Caco-2 (cell line): ENCODE measurements around the gene PADI2. TPM values are rescaled to one million over a fixed set of nuclear protein-coding genes. Genes with fewer than 3 reads are reported as not detected.

Experiments used
- BruUV-seq: library from RNA; stranded (reverse); fragments of 400-500 nt; replicated peaks from 2 replicates; lab custom pipeline; 2021; lab: Mats Ljungman, UMichigan
- CTCF ChIA-PET: fragments of 300-600 bp; sonication (Branson Sonifier 250); formaldehyde crosslinking; loops from one replicate; lab custom pipeline; 2022; ENCODE audit warnings: antibody characterized with exemption; lab: Charles Lee
- POLR2A ChIA-PET: fragments of 300-600 bp; sonication (Branson Sonifier 250); formaldehyde crosslinking; loops from one replicate; lab custom pipeline; 2022; ENCODE audit warnings: antibody characterized with exemption; lab: Charles Lee
- DNase-seq, 2 experiments: peaks; one replicate each; pipeline versions ENCODE4 v3.0.0 to v3.0.0-alpha.2; 2020 to 2022
- H3K27me3 ChIP-seq: replicated peaks from 2 replicates; pipeline ENCODE4 v1.6.0; 2011; ENCODE audit warnings: low read length; ENCODE audit not compliant: control insufficient read depth, insufficient read depth
- H3K36me3 ChIP-seq: 2 replicates; pipeline ENCODE4 v1.5.1; 2011; ENCODE audit warnings: low read length; ENCODE audit not compliant: control insufficient read depth, insufficient read depth
- H3K4me1 ChIP-seq: fragments of 250-450 bp; sonication (Bioruptor Pico); 2 replicates; pipeline ENCODE4 v1.5.1; 2020; ENCODE audit warnings: mild to moderate bottlenecking
- H3K4me3 ChIP-seq: 2 replicates; pipeline ENCODE4 v1.5.1; 2011; ENCODE audit warnings: low read depth, mild to moderate bottlenecking, control low read depth, low read length
- H3K9me3 ChIP-seq: fragments of 250-450 bp; sonication (Bioruptor Pico); 2 replicates; pipeline ENCODE4 v1.5.1; 2020; ENCODE audit warnings: mild to moderate bottlenecking, moderate library complexity
- H3K27ac Mint-ChIP-seq: one replicate; pipeline ENCODE4 v1.8.0; 2022; ENCODE audit warnings: mixed read lengths; ENCODE audit not compliant: unreplicated experiment
- H3K27me3 Mint-ChIP-seq: one replicate; pipeline ENCODE4 v1.8.0; 2022; ENCODE audit warnings: mixed read lengths; ENCODE audit not compliant: insufficient read depth, unreplicated experiment
- H3K36me3 Mint-ChIP-seq: one replicate; pipeline ENCODE4 v1.8.0; 2022; ENCODE audit warnings: mild to moderate bottlenecking, mixed read lengths; ENCODE audit not compliant: insufficient read depth, unreplicated experiment
- H3K4me1 Mint-ChIP-seq: one replicate; pipeline ENCODE4 v1.8.0; 2022; ENCODE audit warnings: low read depth, mixed read lengths; ENCODE audit not compliant: unreplicated experiment
- H3K4me3 Mint-ChIP-seq: one replicate; pipeline ENCODE4 v1.8.0; 2022; ENCODE audit warnings: mild to moderate bottlenecking, moderate library complexity, mixed read lengths; ENCODE audit not compliant: unreplicated experiment
- H3K9me3 Mint-ChIP-seq: one replicate; pipeline ENCODE4 v1.8.0; 2022; ENCODE audit warnings: mixed read lengths; ENCODE audit not compliant: unreplicated experiment
- intact Hi-C: fragments of 100-400 bp; cut with micrococcal nuclease; formaldehyde crosslinking; loops from one replicate; pipeline ENCODE4 v1.10.0; 2022; ENCODE audit not compliant: unreplicated experiment
- total RNA-seq: library from RNA; stranded (reverse); gene quantifications from 2 replicates; pipeline ENCODE4 v1.2.3, GENCODE V29; 2022
- TF ChIP-seq, protein P1 (sequence below), 2 experiments: fragments of 200-600 bp in 1 of 2; IDR thresholded peaks; 1 replicate in 1 of 2; 2 replicates in 1 of 2; pipeline versions ENCODE4 v1.5.1 to v1.8.0; 2011 to 2022; ENCODE audit warnings: antibody characterized with exemption in 1 of 2, control low read depth in 1 of 2, inconsistent platforms in 1 of 2, low read depth in 1 of 2, low read length in 1 of 2, mild to moderate bottlenecking in 1 of 2, moderate library complexity in 1 of 2; ENCODE audit not compliant: insufficient read depth in 1 of 2, severe bottlenecking in 1 of 2, unreplicated experiment in 1 of 2

Gene PADI2
- total RNA-seq, 1 experiment from 2014 or later: 0.73 TPM

DNA sequence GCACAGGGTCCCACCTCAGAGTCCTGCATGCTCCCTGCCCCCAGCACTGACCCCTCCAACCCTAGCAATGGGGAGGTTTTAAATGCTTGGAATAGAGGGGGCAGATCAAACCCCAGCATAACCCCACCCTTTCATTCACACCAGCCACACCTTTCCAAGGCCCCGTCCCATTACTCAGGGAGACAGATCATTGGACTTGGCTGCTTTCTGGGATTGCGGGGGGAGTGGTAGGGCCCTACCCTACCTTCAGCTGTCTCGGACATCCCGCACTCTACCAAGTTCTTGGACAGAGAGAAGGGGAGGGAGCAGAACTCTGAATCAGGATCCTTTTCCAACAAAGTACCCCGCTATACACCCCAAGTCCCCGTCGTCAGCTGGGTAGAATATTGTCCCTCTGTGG is 983 bp downstream of the PADI2 start:
- ChIA-PET POLR2A (no interaction called here), CTCF (no interaction called here)
- no peaks in the 10 kb centered on the region for H3K27me3 ChIP-seq
- no peaks in the 10 kb centered on the region for H3K36me3 Mint-ChIP-seq
- DNase-seq: no peak
- H3K4me3 ChIP-seq: peak overlapping the region; percentile 29; the same call in 1 of the 2 replicates
- H3K36me3 ChIP-seq: no peaks in the 10 kb centered on the region
- H3K4me3 Mint-ChIP-seq: peak overlapping the region; percentile 55
- BruUV-seq: no TSS peak
- TF ChIP-seq, protein P1, sequence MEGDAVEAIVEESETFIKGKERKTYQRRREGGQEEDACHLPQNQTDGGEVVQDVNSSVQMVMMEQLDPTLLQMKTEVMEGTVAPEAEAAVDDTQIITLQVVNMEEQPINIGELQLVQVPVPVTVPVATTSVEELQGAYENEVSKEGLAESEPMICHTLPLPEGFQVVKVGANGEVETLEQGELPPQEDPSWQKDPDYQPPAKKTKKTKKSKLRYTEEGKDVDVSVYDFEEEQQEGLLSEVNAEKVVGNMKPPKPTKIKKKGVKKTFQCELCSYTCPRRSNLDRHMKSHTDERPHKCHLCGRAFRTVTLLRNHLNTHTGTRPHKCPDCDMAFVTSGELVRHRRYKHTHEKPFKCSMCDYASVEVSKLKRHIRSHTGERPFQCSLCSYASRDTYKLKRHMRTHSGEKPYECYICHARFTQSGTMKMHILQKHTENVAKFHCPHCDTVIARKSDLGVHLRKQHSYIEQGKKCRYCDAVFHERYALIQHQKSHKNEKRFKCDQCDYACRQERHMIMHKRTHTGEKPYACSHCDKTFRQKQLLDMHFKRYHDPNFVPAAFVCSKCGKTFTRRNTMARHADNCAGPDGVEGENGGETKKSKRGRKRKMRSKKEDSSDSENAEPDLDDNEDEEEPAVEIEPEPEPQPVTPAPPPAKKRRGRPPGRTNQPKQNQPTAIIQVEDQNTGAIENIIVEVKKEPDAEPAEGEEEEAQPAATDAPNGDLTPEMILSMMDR (IDR thresholded peaks at IDR 0.05; ENCODE audit: insufficient read depth in 1 of 2, low read depth in 1 of 2, low read length in 1 of 2, severe bottlenecking in 1 of 2, unreplicated experiment in 1 of 2): no peak
- H3K27me3 Mint-ChIP-seq: peaks cover 4% of the 10 kb centered on the region
- no peaks in the 10 kb centered on the region for H3K9me3 ChIP-seq
- H3K27ac Mint-ChIP-seq: no peak overlapping the region
- no peaks in the 10 kb centered on the region for H3K9me3 Mint-ChIP-seq
- intact Hi-C loops: no loop called here
- H3K4me1 ChIP-seq: peaks cover 11% of the 10 kb centered on the region
- peaks cover 6% of the 10 kb centered on the region for H3K4me1 Mint-ChIP-seq

DNA sequence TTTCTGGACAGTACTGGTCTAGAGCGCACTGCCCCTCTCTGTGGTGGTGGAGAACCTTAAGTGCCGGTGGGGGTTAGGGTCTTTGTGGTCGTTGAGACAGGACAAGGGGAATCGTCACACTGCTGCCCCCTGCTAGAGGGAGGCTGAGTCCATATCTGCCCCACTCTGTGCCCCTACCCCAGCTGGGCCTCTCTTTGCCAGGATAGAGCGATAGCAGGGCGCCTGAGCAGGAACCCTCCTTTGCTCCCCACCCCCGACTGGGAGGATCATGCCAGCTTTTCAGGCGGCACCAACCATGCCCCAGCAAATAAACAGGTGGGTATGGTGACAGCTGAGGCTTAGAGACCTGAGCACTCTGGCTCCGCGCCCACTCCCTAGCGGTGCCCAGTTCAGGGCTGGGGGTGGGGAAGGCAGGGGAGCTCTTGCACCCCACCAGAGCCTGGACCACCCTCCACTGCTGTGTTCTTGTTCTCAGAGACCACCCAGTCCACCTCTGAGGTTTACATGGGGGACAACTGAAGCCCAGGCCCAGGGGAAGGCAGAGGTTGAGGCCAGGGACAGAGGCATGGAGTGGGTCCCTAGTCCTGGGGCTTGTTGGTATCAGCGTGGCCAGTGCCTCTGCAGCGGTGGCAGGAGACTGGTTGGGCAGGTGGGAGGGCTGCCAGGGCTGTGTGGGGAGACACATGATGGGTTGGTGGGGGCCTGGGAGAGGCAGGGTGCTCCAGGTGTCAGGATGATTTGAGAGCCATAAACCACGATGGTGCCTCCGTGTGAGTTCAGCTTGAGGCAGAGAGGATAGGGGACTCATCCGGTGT is 1.6 kb downstream of the PADI2 start:
- ChIA-PET POLR2A (no interaction called here), CTCF (no interaction called here)
- H3K9me3 Mint-ChIP-seq: no peaks in the 10 kb centered on the region
- TF ChIP-seq, protein P1 (IDR thresholded peaks at IDR 0.05; ENCODE audit: insufficient read depth in 1 of 2, low read depth in 1 of 2, low read length in 1 of 2, severe bottlenecking in 1 of 2, unreplicated experiment in 1 of 2): no peak
- Histone ChIP-seq H3K4me1 (peaks cover 10% of the 10 kb centered on the region), H3K27me3 (no peaks in the 10 kb centered on the region), H3K4me3 (no peak overlapping the region), H3K9me3 (no peaks in the 10 kb centered on the region), H3K36me3 (no peaks in the 10 kb centered on the region)
- peaks cover under 1% of the 10 kb centered on the region for H3K4me1 Mint-ChIP-seq
- BruUV-seq: no TSS peak
- peaks cover 4% of the 10 kb centered on the region for H3K27me3 Mint-ChIP-seq
- H3K27ac Mint-ChIP-seq: no peak overlapping the region
- intact Hi-C loops: no loop called here
- H3K4me3 Mint-ChIP-seq: no peak overlapping the region
- no peaks in the 10 kb centered on the region for H3K36me3 Mint-ChIP-seq
- no peak for DNase-seq

DNA sequence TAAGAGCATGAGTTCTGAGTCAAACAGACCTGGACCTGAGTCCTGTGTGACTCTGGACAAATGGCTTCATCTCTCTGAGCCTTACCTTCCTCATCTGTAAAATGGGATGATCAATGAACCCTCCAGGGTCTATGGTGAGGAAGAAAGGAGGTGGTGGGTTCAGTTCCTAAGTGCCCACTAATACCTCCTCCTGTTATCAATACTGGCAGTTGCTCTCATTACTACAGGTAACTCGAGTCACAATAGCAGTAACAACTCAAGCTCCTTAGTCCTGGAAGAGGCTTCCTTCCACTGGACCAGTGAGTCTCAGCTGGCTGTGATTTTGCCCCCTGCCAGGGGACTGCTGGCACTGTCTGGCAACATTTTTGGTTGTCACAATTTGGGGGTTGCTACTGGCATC is 2.6 kb downstream of the PADI2 start:
- no peaks in the 10 kb centered on the region for H3K36me3 Mint-ChIP-seq
- H3K27me3 Mint-ChIP-seq: peaks cover 4% of the 10 kb centered on the region
- H3K27ac Mint-ChIP-seq: no peak overlapping the region
- no peaks in the 10 kb centered on the region for H3K27me3 ChIP-seq
- H3K4me3 ChIP-seq: no peak overlapping the region
- H3K4me3 Mint-ChIP-seq: no peak overlapping the region
- intact Hi-C loops: no loop called here
- ChIA-PET POLR2A (no interaction called here), CTCF (no interaction called here)
- H3K4me1 ChIP-seq: peaks cover 3% of the 10 kb centered on the region
- TF ChIP-seq, protein P1 (IDR thresholded peaks at IDR 0.05; ENCODE audit: insufficient read depth in 1 of 2, low read depth in 1 of 2, low read length in 1 of 2, severe bottlenecking in 1 of 2, unreplicated experiment in 1 of 2): no peak
- no peak for DNase-seq
- H3K9me3 ChIP-seq: no peaks in the 10 kb centered on the region
- no TSS peak for BruUV-seq
- H3K4me1 Mint-ChIP-seq: peaks cover 5% of the 10 kb centered on the region
- no peaks in the 10 kb centered on the region for H3K9me3 Mint-ChIP-seq
- H3K36me3 ChIP-seq: no peaks in the 10 kb centered on the region
